GM15510 (cell line): ENCODE results near the gene CNNM2.

Experiments
- POLR2A ChIP-seq: IDR thresholded peaks from 3 replicates; pipeline ENCODE4 v1.6.1; 2011; ENCODE audit warnings: borderline replicate concordance; ENCODE audit not compliant: insufficient read length; ENCODE audit errors: extremely low read depth

CNNM2 gene

DNA sequence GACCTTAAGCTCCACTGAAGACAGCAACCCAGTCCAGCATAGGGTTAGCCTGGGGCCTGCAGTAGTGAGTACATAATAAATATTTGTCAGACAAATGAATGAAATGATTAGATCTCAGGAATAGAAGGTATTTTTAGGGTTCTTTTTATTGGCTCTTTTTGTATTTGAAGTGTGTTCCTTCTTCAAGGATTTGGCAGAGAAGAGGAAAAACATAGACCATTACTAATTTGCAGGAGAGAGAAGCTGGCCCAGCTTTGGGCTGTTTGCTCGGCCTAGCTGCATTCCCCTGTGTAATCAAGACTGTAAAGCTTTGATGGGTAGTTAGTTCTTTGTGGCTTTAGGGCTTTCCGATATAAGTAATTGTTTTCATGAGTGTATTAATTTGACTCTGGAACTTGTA lies 64.2 kb downstream of the CNNM2 start:
- TF ChIP-seq POLR2A, result no peak

DNA sequence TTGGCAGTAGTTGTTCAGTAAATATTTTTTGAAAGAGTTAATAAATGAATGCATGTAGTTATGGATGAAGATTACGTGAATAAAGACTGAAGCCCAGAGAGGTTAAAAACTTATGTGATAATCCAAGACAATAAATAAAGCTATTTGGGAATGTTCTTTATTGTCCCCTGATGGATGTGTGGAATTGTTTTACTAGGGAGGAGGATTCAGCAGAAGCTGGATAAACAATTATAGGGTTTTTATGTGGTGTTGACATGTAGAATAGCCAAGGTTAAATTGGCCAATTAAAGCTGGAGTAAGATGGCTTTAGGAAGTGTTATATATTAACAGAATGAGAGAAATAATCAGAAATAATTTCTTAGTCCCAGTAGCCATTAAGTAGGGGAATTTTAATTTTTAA lies 66.0 kb downstream of the CNNM2 start:
- TF ChIP-seq POLR2A, result no peak

DNA sequence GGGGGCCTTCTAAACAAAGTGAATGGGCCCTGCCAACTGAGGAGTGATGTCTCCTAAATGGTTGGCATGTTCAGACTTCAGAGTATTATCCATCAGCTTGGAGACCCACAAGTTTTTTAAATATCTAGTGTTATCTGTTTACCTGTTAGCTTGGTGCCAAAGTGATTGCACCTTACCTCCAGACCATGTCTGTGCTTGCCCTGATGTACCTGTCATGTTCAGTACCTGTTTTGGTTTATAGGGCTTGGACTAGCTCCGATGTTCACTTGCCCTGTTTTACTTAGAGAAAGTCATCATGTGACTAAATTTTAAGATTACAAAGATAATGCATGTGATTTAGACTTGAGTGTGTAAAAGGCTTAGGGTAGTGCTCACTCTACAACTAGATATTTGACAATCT lies 67.7 kb downstream of the CNNM2 start:
- no peak for TF ChIP-seq POLR2A

DNA sequence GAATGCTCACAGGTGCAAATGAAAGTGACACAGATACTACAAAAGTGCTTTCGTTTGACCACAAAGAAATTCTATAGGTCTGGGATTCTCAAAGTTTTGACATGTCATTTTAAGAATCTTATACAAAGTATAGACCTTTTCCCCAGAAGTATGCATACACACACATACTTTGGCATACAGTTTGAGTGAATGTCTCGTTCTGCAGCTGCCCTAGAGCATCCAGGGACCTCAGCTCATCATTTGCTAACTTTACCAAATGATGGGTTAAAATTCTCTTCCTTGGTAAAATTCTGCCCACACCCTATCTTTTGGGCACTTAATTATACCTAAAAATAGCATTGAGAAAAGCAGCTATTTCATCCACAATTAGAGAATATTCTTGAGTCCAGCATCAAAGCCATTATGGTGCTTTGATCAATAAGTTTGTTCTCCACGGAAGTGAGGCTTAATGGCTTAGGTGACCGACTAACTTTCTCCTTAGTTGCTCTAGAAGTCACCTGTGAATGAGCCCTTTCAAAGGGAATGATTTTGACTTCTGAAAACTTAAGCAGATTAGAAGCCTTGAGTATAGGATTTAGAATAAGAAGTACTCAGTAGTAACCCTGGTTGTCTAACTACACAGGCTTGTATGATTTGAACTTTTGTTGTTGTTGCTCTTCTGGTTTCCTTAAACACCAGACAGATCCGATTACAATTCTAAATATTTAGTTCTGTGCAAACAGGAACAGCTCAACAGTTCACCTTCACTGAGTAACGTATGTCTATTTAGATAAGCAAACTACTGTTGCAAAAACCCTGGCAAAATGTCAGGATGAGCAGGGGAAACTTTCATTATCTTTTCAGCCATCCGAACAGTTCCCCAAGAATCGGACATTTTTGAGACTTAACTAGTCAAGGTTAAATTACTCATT lies 70.6 kb downstream of the CNNM2 start:
- no peak for TF ChIP-seq POLR2A

DNA sequence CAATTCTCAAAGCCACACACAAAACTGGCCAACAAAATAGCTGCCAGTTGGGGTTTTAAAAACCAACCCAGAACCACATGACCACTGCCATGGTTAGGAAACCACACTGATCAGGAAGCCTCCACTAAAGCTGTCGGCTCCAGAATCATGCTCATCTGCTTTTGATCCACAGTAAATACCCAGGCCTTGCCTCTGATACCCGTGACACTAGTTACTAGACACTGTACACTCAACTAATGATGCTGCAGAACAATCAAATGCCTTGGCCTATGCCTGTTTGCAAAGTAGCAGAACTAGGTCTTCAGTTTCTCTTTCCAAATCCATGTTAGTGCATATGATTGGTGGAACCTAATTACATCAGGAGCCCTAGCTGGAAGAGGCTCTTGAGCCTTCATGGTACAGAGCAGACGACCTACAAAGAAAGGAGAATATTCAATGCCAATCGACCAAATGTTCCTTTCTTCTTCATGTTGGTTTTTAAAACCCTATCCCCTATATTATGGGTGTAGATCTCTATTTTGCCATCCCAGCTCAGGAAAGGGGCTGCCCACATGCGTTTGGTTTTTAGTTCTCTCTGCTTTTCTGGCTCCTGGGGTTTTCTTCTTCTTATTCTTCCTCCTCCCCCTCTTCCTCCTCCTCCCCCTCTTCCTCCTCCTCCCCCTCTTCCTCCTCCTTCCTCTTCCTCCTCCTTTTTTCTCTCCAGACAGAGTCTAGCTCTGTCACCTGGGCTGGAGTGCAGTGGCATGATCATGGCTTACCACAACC lies 76.6 kb downstream of the CNNM2 start:
- TF ChIP-seq POLR2A, result no peak

DNA sequence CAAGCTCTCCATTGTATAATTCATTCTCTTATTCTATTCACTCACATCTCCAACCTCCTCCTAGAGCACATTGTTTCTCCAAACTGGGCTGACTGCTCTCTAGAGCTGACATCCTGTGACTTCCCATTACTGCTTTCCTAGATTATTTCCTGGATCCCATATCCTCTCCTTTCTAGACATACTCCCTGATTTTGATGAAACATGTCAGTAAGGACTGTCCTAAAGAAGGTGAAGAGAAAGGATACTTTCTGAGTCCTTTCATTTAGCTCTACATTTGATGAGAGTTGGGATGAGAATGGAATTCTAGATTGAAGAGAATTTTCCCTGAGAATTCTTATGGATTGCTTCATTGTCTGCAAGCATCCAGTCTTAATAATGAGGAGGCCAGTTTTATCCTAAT lies 78.8 kb downstream of the CNNM2 start:
- no peak for TF ChIP-seq POLR2A

DNA sequence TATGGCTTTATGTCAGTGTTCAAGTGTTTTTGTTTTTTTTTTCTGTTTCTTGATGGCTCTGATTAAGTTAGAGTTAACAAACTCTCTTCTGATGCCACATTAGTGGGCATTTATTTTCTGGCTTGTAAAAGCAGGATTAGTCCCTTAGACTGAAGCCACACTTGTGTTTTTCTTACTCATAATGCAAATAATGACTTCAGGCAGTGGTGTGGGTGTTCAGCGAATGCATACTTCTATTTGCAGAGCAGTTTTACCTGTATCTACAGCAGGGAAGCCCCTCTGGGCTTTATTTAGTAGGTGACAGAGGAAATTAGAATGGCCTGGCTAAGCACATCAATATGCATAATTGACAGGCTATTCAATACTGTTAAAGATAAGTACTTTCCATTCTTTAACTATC lies 79.9 kb downstream of the CNNM2 start:
- no peak for TF ChIP-seq POLR2A

DNA sequence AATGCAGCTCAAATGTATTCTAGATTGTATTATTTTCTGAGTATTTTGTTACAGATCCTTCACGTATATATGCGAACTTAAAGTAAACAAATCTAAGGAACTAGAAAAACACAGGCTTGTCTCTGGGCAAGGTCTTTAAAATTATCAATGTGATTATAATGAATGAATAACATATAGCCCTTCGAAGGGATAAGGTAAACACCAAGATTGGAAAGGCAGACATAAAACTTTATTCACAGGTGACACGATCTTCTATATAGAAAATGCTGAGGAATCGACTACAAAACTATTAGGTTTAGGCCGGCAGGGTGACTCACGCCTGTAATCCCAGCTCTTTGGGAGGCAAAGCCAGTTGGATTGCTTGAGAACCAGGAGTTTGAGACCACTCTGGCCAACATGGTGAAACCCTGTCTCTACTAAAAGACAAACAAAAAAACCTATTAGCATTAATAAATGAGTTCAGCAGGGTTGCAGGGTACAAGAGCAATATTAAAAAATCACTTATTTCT lies 80.4 kb downstream of the CNNM2 start:
- no peak for TF ChIP-seq POLR2A

DNA sequence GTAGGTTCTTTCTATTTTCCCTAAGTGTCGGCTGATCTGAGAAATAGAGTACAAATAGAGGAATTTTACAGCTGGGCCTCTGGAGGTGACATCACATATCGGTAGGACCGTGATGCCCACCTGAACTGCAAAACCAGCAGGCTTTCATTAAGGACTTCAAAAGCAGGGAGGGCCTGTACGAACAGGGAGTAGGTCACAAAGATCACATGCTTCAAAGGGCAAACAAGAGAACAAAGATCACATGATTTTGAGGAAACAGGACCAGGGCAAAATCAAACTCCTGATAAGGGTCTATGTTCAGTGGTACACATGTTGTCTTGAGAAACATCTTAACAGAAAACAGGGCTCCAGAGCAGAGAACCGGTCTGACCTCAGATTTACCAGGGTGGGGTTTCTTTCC lies 88.9 kb downstream of the CNNM2 start:
- TF ChIP-seq POLR2A, result no peak

DNA sequence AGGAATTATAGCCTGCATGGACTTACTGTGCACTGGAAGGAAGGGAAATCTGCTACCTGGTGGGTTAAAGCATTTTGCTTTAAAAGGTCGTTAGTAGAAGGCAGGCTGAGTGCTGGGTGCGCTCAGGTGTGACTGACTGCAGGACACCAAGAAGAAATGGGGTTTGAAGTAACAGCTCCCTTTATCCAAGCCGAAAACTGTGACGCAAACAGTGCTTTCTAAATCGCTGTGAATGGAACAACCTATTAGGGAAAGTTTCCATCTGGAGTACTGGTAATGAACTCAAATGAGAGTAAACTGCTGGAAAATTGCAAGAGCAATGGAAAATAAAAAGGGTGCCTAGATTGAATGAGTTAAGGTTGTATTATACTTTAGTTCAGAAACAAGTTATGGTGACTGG lies 95.3 kb downstream of the CNNM2 start:
- no peak for TF ChIP-seq POLR2A

DNA sequence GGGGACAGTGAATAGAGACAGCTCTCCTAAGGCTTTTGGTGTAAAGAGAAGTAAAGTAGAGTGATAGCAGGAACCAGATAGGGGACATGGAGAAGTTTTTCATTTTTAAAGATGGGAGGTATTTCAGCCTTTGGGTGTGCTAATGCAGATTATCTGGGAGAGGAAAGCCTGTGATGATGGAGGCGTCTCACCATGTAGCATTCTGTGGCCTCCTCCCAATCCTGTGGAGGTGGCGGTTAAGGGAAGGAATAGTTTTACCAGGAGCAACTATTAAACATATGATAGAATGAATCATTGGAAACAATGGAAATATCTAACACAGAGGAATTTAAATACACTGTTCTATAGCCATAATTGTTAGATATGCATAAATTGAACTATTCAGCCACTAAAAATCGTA lies 101.3 kb downstream of the CNNM2 start:
- no peak for TF ChIP-seq POLR2A

DNA sequence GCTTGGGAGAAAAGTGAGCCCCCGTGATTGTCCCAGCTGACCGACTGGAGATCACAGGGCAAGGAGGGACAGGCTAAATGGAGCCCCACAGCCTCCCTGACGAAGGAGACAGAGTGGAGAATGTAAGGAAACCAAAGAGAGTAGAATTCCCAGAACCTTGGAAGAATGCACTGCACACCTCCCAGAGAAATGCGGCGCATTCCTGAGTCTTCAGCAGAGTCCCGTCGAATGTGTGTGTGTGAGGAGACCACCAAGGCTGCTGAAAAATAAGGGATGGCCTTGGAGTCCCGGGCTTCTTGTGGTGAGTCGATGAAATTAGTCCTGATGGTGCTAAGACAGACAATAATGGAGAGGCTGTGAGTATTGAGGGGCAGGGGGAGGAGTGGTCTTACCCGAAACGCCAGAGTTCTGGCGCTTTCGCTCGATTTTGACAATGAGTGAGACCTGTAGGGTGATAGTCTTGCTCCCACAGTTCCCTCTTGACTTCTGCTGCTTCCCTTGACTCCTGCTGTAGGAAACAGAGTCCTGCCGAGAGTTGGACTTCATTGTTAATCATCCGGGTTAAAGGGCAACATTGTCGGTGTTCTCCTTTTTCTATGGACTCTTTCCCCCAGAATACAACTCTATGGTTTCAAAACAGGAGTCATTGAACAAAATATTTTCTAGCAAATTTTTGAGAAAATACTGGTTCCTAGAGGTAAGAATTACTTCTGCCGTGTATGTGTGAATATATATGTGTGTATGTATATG lies 103.2 kb downstream of the CNNM2 start:
- no peak for TF ChIP-seq POLR2A

DNA sequence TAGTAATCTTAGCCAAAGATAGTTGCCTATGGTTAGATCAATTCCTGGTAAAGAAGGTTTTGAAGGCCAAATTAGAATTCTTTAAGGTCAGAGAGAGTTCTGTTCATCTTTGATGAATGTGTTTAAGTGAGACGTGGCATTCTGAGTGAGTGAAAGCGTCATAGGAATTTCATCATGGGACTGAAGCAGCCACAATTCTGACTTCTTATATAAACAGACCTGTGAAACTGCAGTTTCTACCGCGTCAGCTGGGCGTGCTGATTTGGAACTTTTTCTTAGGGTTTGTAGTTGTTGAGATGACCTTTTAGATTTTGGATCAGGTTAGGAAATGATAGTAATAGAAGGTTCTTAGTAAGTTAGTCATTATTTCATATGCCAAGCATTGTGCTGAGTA lies 103.8 kb downstream of the CNNM2 start:
- no peak for TF ChIP-seq POLR2A

DNA sequence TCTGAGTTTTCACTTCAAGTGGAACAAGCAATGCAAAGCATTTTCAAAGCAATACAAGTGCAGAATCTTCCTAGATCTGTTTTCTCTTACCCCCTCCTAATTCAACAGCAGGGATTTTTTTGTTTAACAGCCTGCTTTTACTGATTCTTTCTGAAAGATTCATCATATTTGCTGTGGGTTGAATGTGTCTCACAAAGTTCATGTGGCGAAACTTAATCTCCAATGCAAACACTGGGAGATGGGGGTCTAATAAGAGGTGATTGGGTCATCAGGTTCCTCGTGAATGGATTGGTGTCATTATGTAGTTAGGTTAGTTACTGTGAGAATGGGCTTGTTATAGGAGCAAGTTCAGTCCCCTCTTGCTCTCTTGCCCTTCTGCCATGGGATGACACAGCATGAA lies 107.6 kb downstream of the CNNM2 start:
- TF ChIP-seq POLR2A, result no peak

DNA sequence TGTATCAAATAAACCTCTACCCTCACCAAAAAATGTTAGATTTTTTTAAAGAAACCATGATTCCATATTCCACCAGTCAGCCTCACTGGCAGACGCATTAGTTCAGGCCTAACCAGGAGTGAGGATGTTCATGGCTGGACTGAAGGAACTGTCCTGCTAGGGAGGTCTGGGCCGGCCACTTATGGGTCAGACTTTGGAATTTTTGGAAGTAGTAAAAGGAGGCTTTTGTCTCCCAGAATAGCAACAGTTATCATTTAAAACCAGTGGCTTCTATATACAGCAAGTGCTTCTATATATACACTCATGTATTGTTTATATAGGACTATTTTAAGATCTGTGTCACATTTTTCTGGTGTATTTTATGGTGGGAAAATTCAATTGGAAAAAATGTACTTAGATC lies 120.5 kb downstream of the CNNM2 start:
- no peak for TF ChIP-seq POLR2A
